Measurements from ENCODE around the gene ATAD1. TPM values are rescaled to one million over a fixed set of nuclear protein-coding genes. Genes with fewer than 3 reads are reported as not detected.

Gene ATAD1
- total and polyA plus RNA-seq, 2 of the 8 experiments (the other 6 are each of a cell fraction or from before 2014, with no cell fraction given), result 8.9 to 35.3 TPM

DNA sequence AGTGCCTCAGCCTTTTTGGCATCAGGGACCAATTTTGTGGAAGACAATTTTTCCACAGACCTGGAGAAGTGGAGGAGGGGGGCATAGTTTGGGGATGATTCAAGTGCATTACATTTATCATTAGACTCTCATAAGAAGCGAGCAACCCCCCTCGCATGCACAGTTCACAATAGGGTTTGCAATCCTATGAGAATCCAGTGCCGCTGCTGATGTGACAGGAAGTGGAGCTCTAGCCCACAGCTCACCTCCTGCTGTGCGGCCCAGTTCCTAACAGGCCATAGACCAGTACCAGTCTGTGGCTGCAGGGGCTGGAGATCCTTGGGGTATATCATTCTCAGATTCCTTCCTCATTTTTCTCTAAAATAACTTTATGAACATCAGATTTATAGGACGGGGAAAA is 50.8 kb downstream of the ATAD1 start:
- H4K5ac ChIP-seq (ENCODE audit: insufficient read length, low read depth, low read length), result no peak overlapping the region
- H3K23me2 ChIP-seq (ENCODE audit: low read depth, low read length), result no peaks in the 10 kb centered on the region
- no peak overlapping the region; the same call in 1 of the 2 replicates for H2AK5ac ChIP-seq (ENCODE audit: low read depth, low read length)
- H3K27ac ChIP-seq (ENCODE audit: low read depth, low read length), result no peak overlapping the region
- H3K4ac ChIP-seq (replicated peaks; ENCODE audit: insufficient read length, low read depth, low read length), result no peak overlapping the region
- POLR2A ChIA-PET (ENCODE audit: partially characterized antibody), result interaction anchor here (0.7 kb wide), 1 partner anchor 9 kb away, joined by 3 read pairs; no protein-coding TSS in a partner anchor
- H3K27me3 ChIP-seq (replicated peaks in 1 of 4; ENCODE audit: control insufficient read depth in 3 of 4, extremely low read depth in 1 of 4, insufficient read depth in 3 of 4, low read length in 3 of 4), result no peaks in the 10 kb centered on the region
- no peak overlapping the region for H3K23ac ChIP-seq (ENCODE audit: insufficient read length)
- FAIRE-seq (no peak), DNase-seq (ENCODE audit: low read depth in 1 of 2, low spot score in 2 of 2) (no peak)
- peaks cover 0 to 28% (median 5%) of the 10 kb centered on the region in 4 experiments; a peak in 5 of 8 replicates for H3K36me3 ChIP-seq (ENCODE audit: control insufficient read depth in 2 of 4, insufficient read depth in 4 of 4, low read length in 3 of 4)
- H2BK15ac ChIP-seq (ENCODE audit: low read length), result no peak overlapping the region
- H3K4me3 ChIP-seq (ENCODE audit: extremely low read depth in 1 of 4, insufficient read depth in 2 of 4, low read depth in 3 of 4, low read length in 4 of 4), result no peak overlapping the region
- H2BK120ac ChIP-seq (replicated peaks; ENCODE audit: low read depth, low read length), result no peak overlapping the region
- H3K9me3 ChIP-seq (ENCODE audit: insufficient read depth in 2 of 2, low read depth in 1 of 2, low read length in 1 of 2), result no peaks in the 10 kb centered on the region
- no peak overlapping the region for H3K4me2 ChIP-seq (ENCODE audit: insufficient read depth in 1 of 2, low read depth in 2 of 2, low read length in 2 of 2)
- H3K18ac ChIP-seq (ENCODE audit: extremely low read depth, low read length), result no peak overlapping the region
- H3K79me2 ChIP-seq (ENCODE audit: control insufficient read depth in 1 of 2, insufficient read depth in 2 of 2, low read length in 2 of 2), result no peaks in the 10 kb centered on the region
- H3K56ac ChIP-seq (replicated peaks; ENCODE audit: insufficient read length, low read depth, low read length), result no peak overlapping the region
- H2BK5ac ChIP-seq (ENCODE audit: low read depth, low read length), result no peak overlapping the region
- no peak overlapping the region for H3K14ac ChIP-seq (ENCODE audit: insufficient read length)
- H2BK20ac ChIP-seq (ENCODE audit: low read length), result no peak overlapping the region
- CTCF ChIA-PET (ENCODE audit: partially characterized antibody), result no interaction called here
- H4K20me1 ChIP-seq (replicated peaks in 1 of 2; ENCODE audit: control insufficient read depth in 1 of 2, insufficient read depth in 2 of 2, low read length in 2 of 2), result no peaks in the 10 kb centered on the region
- no peaks in the 10 kb centered on the region for H3K79me1 ChIP-seq (ENCODE audit: low read depth, low read length)
- 80% methylated on average over 5 of the region's 5 CpGs; no CpG with 5 or more reads in 1 of the 2 experiments for WGBS, 2 experiments (ENCODE audit: extremely low coverage in 1 of 2, insufficient coverage in 1 of 2, insufficient read length in 1 of 2, insufficient replicate concordance in 2 of 2, low coverage in 1 of 2, low lambda C conversion rate in 2 of 2, missing lambda C conversion rate in 1 of 2)
- no peak overlapping the region for H3K9ac ChIP-seq (replicated peaks in 1 of 4; ENCODE audit: extremely low read depth in 1 of 4, low read depth in 3 of 4, low read length in 3 of 4)
- H3K4me1 ChIP-seq (replicated peaks in 1 of 4; ENCODE audit: control insufficient read depth in 3 of 4, insufficient read depth in 4 of 4, low read length in 3 of 4), result no peaks in the 10 kb centered on the region
- H2AFZ ChIP-seq (ENCODE audit: low read length), result no peak overlapping the region
- no peak overlapping the region for H4K8ac ChIP-seq (ENCODE audit: extremely low read depth, insufficient read depth, low read length)
- no peak overlapping the region for H4K91ac ChIP-seq (replicated peaks; ENCODE audit: insufficient read length, low read length)
- no peak overlapping the region for H2BK12ac ChIP-seq (ENCODE audit: low read depth, low read length)
- TF ChIP-seq KDM1A (IDR thresholded peaks at IDR 0.05; ENCODE audit: borderline replicate concordance, low read length), result no peak
- no peak for TF ChIP-seq NRF1 (IDR thresholded peaks at IDR 0.05; ENCODE audit: low read depth, low read length)
- no peak for TF ChIP-seq TBP (IDR thresholded peaks at IDR 0.05; ENCODE audit: low read depth, low read length)
- no peak for TF ChIP-seq TEAD4 (IDR thresholded peaks at IDR 0.05; ENCODE audit: low read depth, low read length)
- TF ChIP-seq, protein P1, sequence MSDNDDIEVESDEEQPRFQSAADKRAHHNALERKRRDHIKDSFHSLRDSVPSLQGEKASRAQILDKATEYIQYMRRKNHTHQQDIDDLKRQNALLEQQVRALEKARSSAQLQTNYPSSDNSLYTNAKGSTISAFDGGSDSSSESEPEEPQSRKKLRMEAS (IDR thresholded peaks at IDR 0.05), result no peak
- TF ChIP-seq RFX5 (IDR thresholded peaks at IDR 0.05; ENCODE audit: borderline replicate concordance, low read depth, low read length), result no peak
- TF ChIP-seq TAF7 (optimal IDR thresholded peaks at IDR 0.05; ENCODE audit: borderline replicate concordance, low read depth, low read length), result no peak
- no peak for TF ChIP-seq RNF2 (IDR thresholded peaks at IDR 0.05; ENCODE audit: borderline replicate concordance, low read depth, low read length, missing control alignments, poor library complexity, severe bottlenecking)
- TF ChIP-seq CHD1 (IDR thresholded peaks at IDR 0.05; ENCODE audit: low read depth, low read length), result no peak
- no peak for TF ChIP-seq CREB1 (IDR thresholded peaks at IDR 0.05)
- no peak for TF ChIP-seq JUN (IDR thresholded peaks at IDR 0.05; ENCODE audit: low read depth, low read length)
- TF ChIP-seq MAFK (IDR thresholded peaks at IDR 0.05; ENCODE audit: low read depth, low read length), result no peak
- TF ChIP-seq POLR2AphosphoS5 (IDR thresholded peaks at IDR 0.05; ENCODE audit: low read depth, low read length), result no peak
- TF ChIP-seq CHD2 (IDR thresholded peaks at IDR 0.05; ENCODE audit: low read length), result no peak
- TF ChIP-seq CBX5 (IDR thresholded peaks at IDR 0.05; ENCODE audit: low read depth, low read length), result no peak
- TF ChIP-seq JUND (IDR thresholded peaks at IDR 0.05; ENCODE audit: low read length), result no peak

All from H1 (cell line).